ENCODE measurements around the gene FUCA1.

GRCh38 chr1:23807453-23807852 is 60.6 kb downstream of the FUCA1 start:
- TF ChIP-seq ISL1 (CRISPR knock-in tag; IDR thresholded peaks at IDR 0.05) (no peak), RARB (CRISPR knock-in tag; IDR thresholded peaks at IDR 0.05) (no peak), TSHZ2 (CRISPR knock-in tag; IDR thresholded peaks at IDR 0.05) (no peak), ZFP30 (CRISPR knock-in tag; IDR thresholded peaks at IDR 0.05) (no peak), ZNF70 (CRISPR knock-in tag; IDR thresholded peaks at IDR 0.05) (no peak), ZFP3 (CRISPR knock-in tag; IDR thresholded peaks at IDR 0.05) (no peak), ZNF8 (CRISPR knock-in tag; IDR thresholded peaks at IDR 0.05) (no peak), ZNF565 (CRISPR knock-in tag; conservative IDR thresholded peaks at IDR 0.05; ENCODE audit: low read depth) (no peak), PATZ1 (CRISPR knock-in tag; IDR thresholded peaks at IDR 0.05; ENCODE audit: borderline replicate concordance) (no peak), TCF4 (CRISPR knock-in tag; IDR thresholded peaks at IDR 0.05; ENCODE audit: borderline replicate concordance) (no peak)
